ENCODE data around the gene ZNF513.

DNA sequence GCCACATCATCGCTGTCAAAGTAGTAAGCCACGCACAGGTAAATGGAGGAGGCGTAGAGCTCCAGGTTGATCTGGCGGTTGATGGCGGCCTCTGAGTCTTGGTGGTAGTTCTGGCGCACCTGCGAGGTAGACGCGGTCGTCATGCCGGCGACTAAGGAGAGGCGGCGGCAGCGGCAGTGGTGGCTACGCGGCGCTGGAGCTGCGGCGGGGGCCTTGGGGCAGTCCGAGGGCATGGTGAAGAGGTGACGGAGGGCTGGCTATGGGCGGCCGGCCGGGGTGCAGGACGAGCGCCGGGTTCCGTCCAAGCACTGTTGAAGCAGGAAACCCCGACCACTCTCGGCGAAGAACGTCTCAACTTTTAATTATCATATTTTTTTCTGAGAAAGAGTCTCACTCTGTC is 12.7 kb upstream of the ZNF513 start:
- TF ChIP-seq, protein P1, sequence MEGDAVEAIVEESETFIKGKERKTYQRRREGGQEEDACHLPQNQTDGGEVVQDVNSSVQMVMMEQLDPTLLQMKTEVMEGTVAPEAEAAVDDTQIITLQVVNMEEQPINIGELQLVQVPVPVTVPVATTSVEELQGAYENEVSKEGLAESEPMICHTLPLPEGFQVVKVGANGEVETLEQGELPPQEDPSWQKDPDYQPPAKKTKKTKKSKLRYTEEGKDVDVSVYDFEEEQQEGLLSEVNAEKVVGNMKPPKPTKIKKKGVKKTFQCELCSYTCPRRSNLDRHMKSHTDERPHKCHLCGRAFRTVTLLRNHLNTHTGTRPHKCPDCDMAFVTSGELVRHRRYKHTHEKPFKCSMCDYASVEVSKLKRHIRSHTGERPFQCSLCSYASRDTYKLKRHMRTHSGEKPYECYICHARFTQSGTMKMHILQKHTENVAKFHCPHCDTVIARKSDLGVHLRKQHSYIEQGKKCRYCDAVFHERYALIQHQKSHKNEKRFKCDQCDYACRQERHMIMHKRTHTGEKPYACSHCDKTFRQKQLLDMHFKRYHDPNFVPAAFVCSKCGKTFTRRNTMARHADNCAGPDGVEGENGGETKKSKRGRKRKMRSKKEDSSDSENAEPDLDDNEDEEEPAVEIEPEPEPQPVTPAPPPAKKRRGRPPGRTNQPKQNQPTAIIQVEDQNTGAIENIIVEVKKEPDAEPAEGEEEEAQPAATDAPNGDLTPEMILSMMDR (IDR thresholded peaks at IDR 0.05; ENCODE audit: low read depth, low read length): no peak
- TF ChIP-seq POLR2A (IDR thresholded peaks at IDR 0.05; ENCODE audit: extremely low read depth, insufficient read length) (no peak), MYC (IDR thresholded peaks at IDR 0.05; ENCODE audit: low read depth, low read length) (no peak)
- TF ChIP-seq, protein P2, sequence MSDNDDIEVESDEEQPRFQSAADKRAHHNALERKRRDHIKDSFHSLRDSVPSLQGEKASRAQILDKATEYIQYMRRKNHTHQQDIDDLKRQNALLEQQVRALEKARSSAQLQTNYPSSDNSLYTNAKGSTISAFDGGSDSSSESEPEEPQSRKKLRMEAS (IDR thresholded peaks at IDR 0.05; ENCODE audit: low read depth, low read length): no peak

Measured in NB4 (cell line).